OCI-M2 (cell line): ENCODE results near the gene RAB11FIP3.
"Not testable (repeated sequence)": the region's sequence is repeated elsewhere in the genome, so short reads cannot be mapped to it uniquely, and the experiment has no call there.

Experiments
- DNase-seq: peaks from one replicate; lab custom pipeline; 2025; ENCODE audit not compliant: unreplicated experiment; lab: John Stamatoyannopoulos, UW

RAB11FIP3 gene

GRCh38 chr16:460787-461186 is 35.3 kb downstream of the RAB11FIP3 start:
- no peak for DNase-seq

DNA sequence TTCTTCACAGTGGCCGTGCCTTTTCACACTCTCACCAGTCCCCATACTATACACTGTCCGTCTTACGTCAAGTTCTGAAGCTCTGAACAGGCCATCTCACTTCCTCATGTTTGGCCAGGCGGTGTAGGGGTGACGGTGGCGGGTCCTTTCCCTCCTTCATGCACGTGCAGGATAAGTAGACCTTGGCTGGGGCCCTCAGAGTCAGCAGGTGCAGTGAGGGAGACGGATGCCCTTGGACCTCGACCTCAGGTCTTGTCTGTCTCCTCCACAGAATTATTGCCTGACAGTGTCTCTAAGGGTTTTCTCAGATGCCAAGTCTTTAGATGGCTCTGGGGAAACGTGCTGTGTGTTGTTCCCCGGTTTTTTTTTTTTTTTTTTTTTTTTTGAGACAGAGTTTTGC is 37.6 kb downstream of the RAB11FIP3 start:
- no peak for DNase-seq

- no peak for DNase-seq
These were observed 41.2 kb downstream of the RAB11FIP3 start for GRCh38 chr16:466651-467050.

DNA sequence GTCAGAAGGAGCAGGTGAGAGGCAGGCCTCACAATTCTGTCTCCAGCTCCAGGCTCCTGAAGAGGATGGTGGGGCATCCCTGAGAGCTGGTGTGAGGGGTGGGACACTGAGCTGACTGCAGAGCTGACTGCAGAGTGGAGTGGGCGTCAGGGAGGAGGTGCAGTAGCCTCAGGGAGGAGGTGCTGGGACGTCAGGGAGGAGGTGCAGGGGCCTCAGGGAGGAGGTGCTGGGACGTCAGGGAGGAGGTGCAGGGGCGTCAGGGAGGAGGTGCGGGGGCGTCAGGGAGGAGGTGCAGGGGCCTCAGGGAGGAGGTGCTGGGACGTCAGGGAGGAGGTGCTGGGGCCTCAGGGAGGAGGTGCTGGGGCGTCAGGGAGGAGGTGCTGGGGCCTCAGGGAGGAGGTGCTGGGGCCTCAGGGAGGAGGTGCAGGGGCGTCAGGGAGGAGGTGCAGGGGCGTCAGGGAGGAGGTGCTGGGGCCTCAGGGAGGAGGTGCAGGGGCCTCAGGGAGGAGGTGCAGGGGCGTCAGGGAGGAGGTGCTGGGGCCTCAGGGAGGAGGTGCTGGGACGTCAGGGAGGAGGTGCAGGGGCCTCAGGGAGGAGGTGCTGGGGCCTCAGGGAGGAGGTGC is 41.9 kb downstream of the RAB11FIP3 start:
- DNase-seq, result not testable (repeated sequence)

GRCh38 chr16:468068-468821 is 42.8 kb downstream of the RAB11FIP3 start:
- no peak for DNase-seq

GRCh38 chr16:469459-469858 is 44.0 kb downstream of the RAB11FIP3 start:
- DNase-seq, result not testable (repeated sequence)

DNA sequence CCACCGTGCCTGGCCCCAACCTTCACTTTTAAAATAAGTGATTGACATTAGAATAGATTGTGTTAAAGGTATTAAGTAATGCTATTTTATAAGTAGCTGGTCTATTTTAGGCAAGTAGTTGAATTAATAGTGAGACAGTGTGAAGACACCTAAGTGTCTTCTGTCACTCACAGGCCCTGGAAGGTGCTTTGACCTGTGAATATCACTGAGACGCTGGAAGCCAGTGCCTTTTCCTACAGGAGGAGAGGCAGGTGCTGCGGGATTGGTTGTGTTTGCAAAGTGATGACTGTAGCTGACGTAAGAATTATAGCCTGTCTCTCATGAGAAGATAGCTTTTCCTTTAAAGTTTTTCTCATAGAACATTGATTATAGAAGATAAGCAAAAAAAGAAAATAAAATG is 45.0 kb downstream of the RAB11FIP3 start:
- DNase-seq, result no peak

GRCh38 chr16:471353-472198 is 46.1 kb downstream of the RAB11FIP3 start:
- DNase-seq, result no peak

DNA sequence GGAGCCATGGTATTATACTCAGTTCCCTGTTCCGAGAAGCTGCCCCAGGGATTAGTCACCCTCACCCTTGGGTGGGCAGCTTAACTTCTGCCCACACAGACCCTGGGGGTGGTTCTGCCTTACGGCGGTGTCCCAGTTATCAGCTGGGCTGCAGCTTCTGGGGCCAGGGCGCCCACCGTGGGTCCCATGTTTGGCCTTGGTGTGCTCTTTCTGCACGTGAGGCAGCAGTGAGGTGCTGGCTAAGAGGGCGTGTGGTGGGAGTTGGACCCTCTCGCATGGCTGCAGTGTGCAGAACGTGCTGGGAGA is 46.7 kb downstream of the RAB11FIP3 start:
- DNase-seq, result no peak

DNA sequence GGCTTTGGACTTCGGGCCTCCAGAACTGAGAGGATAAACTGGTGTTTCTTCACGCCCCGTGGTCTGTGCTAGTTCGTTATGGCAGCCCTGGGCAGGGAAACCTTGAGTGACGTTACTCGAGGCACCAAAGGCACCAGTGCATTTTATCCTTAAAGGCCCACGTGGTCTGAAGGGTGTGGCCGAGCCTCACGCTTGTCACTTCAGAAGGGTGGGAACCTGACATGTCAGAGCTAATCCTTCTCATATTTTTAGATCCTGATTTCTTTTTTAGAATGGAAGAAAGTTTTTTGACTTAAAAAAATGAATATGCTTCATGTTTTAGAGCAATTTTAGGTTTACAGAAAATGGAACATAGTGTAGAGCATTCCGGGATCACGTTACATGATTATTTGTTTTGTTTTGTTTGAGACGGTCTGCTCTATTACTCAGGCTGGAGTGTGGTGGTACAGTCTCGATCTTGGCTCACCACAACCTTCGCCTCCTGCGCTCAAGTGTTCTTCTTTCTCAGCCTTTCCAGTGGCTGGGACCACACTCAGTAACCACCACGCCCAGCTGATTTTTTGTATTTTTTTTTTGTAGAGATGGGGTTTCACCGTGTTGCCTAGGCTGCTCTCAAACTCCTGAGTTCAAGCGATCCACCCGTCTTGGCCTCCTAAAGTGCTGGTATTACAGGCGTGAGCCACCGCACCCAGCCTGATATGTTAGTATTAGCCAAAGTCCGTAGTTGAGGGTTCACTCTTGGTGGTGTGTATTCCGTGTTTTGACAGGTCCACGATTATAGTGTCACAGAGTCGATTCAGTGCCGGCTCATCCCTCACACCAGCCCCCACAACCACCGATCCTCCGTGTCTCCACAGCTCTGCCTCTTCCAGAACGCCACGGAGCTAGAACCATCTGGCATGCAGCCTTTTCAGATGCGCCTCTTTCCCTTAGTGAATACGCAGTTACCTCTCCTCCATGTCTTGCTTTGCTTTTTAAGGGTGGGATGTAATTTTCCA is 47.9 kb downstream of the RAB11FIP3 start:
- DNase-seq, result no peak

DNA sequence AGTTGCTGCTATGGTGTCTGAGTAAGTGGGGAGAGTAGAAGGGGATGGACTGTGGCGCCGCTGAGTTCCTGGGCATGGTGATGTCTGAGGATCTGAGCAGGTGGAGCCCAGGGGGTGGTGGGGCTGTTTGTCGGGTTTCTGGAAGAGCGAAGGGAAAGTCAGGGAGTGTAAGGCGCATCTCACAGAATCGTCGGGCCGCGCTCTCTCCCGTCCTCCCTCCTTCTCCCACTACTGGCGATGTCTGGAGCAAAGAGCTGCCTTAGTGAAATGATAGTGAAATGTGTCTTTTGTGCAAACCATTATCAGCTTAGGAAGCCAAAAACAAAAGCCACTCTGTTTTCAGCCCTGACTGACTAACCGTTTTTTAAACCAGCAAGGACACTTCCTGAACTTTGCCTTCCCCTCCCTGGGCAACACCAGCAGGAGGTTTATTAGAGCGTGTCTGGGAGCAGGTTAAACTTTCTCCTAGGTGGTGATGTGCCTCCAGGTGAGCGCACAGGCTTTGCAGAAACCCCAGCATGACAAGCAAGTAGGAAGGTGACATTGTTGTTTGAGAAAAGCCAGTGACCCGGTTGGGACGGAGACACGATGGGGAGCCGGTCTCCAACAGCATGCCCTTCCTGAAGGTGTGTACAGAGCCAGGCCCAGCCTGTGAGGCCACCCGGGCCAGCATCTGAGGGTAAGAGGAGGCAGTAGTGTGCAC is 49.1 kb downstream of the RAB11FIP3 start:
- DNase-seq, result no peak

DNA sequence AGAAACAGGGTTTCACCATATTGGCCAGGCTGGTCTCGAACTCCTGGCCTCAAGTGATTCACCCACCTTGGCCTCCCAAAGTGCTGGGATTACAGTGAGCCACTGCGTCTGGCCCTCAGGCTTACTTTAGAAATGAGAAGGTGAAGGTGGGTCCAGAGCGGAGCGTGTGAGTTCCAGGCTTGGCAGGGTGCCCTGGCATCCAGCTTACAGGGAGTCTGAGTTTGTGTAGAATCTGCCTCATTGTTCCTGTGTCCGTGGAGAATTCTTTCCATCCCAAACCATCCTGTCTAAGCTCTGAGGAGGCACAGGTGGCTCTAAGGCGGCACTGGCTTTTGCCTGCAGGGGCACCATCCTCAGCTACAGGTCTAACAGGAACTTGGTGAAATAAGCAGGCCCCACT is 50.6 kb downstream of the RAB11FIP3 start:
- no peak for DNase-seq

DNA sequence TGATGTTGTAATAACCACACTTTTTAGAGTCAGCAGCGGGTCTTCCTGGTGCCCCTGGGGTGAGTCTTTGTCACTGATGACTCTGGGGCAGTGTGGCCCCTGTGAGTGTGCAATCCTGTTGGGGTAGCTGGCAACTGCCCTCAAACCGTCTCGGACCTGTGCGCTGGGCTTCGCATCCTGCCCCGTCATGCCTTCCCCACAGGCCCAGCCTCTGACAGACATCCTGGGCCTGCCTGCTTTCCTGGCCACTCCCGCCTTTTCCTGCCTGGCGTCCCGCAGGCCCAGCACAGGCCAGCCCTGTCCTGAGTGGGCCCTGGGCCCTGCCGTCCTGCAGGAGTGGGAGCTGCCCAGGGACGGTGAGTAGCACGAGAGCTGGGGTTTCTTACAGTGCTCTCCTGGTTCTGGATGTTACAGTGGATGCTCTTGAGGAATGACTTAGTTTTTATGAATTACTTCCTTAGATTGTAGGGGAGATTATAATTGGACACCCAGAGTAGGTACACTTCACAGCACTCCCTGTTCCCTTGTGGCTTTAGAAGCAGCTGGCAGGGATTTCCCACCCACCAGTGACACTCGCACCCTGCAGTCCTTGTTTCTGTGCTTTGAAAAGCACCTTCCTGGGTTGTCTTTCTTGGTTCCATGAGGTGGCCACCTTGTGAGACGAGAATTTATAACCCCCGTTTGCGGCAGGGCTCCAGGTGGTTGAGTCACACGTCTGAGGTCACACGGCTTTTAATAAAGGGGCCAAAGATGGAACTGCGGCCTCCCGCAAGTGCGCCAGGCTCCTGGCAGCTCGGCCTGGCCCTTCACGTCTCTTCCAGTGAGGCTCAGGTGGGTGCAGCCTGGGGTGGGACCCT is 52.1 kb downstream of the RAB11FIP3 start:
- DNase-seq, result no peak

DNA sequence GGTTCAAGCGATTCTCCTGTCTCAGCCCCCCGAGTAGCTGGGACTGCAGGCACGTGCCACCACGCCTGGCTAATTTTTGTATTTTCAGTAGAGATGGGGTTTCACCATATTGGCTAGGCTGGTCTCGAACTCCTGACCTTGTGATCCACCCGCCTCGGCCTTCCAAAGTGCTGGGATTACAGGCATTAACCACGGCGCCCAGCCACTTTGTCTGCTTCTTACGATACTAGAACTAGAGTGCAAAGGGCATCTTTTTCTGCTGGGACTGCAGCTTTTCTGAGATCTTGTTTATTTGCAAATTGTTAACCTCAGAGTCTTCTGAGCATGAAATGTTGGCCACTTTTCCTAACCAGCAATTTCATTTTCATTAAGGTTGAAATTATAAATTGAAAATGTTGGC is 52.8 kb downstream of the RAB11FIP3 start:
- DNase-seq, result not testable (repeated sequence)

GRCh38 chr16:482468-483185 is 57.2 kb downstream of the RAB11FIP3 start:
- DNase-seq, result no peak

DNA sequence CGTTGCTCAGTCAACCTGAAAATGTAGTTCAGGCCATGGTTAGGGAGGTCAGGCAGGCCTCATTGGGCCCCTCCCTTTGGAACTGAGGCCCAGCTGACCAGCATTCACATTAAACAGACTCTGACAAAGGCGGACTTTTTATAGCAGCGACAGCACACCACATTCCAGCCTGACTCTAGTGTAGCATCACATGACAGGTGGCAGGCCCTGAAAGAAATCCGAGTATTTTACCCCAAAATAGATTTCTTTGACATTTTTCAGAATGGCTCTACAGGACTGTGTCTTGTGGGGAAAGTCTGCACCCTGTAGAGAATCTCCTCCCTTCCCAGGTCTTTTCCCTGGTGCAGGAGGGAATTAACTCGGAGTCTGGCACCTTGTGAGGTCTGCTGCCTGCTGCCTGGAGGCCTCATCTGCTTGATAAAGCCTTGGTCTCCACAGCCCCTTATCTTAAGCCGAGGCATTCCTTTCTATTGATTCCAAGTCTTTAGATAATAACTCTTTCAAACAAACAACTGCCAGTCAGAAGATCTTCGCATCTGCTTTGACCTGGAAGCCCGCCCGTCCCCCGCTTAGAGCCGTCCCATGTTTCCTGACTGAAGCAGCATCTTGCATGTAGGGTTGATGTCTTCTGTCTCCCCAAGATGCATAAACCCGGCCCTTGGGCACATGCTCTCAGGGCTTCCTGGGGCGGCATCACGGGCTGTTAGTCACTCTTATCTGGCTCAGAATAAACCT is 58.1 kb downstream of the RAB11FIP3 start:
- no peak for DNase-seq

GRCh38 chr16:489606-490005 is 64.2 kb downstream of the RAB11FIP3 start:
- no peak for DNase-seq

DNA sequence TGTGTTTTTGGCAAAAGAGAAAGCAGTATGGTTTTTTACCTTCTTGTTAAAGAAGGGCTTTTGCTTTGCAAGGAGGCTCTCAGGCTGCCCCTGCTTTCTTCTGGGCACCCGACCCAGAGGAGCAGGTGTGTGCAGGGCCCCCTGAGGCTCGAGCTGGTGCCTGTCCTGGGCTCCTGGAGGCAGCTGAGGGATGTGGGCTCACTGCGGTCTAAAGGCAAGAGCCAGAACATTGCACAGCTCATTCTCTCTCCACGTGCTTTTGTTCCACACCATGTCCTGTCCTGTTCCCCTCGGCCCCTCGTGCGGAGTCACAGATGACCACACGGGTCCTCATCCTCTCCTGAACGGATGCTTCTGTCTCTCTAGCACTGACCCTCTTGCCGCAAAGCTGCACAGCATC is 65.3 kb downstream of the RAB11FIP3 start:
- no peak for DNase-seq
